Stimulated activated naive CD8-positive, alpha-beta T cell treated with anti-CD3 and anti-CD28 coated beads, Interleukin-15, amount 100 ng/mL, for 72 hours (primary cell): ENCODE results near the gene PSMC3IP.

Source experiments
- ATAC-seq: fragments of 150-1000 bp; cut with Tn5 transposase; 2 replicates; pipeline ENCODE4 v1.10.0; 2021; ENCODE audit warnings: mild to moderate bottlenecking, moderate library complexity
- DNase-seq, 2 donors: peaks; one replicate each; pipeline ENCODE4 v3.0.0; 2021 to 2022
- H3K27ac Mint-ChIP-seq, 2 donors: one replicate each; pipeline ENCODE4 v1.8.0; 2022; ENCODE audit warnings: mild to moderate bottlenecking in 2 of 2, mixed read lengths in 2 of 2, moderate library complexity in 2 of 2
- H3K27me3 Mint-ChIP-seq: one replicate; pipeline ENCODE4 v1.8.0; 2022; ENCODE audit warnings: mixed read lengths
- H3K4me1 Mint-ChIP-seq: one replicate; pipeline ENCODE4 v1.8.0; 2022; ENCODE audit warnings: mild to moderate bottlenecking, mixed read lengths
- H3K4me3 Mint-ChIP-seq, 2 donors: one replicate each; pipeline ENCODE4 v1.8.0; 2022; ENCODE audit warnings: mild to moderate bottlenecking in 2 of 2, mixed read lengths in 2 of 2, moderate library complexity in 1 of 2
- H3K9me3 Mint-ChIP-seq, 2 donors: one replicate each; pipeline ENCODE4 v1.8.0; 2022; ENCODE audit warnings: mixed read lengths in 2 of 2

PSMC3IP gene

GRCh38 chr17:42525221-42525620 lies 52.3 kb downstream of the PSMC3IP start:
- Mint-ChIP-seq H3K4me3 (no peak overlapping the region), H3K27ac (no peak overlapping the region), H3K9me3 (no peaks in the 10 kb centered on the region), H3K27me3 (peaks cover 17% of the 10 kb centered on the region), H3K4me1 (peaks cover 38% of the 10 kb centered on the region)
- DNase-seq (no peak), ATAC-seq (no peak)

DNA sequence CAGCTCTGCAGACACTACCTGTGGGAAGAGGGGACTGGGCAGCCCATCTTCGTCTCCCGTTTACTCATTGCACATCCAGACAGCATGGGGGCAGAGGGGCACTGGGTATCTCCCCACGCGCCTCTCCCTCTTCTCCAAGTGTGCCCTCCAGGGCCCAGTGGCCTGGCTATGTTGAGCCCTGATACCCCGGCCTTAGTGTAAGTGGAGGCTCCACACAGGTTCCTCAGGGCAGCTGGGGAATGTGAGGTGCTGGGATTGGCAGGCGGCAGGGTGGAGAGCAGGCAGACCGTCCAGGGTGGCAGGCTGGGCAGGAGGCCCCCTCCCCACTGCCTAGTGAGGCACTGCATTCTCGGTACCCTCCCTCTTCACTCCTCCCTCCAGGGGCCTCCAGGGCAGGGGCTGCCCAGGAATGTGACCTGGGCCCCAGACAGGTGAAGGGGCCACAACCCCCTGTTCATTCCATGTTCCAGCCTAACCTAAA lies 54.7 kb downstream of the PSMC3IP start:
- Mint-ChIP-seq H3K9me3 (no peaks in the 10 kb centered on the region), H3K4me1 (peaks cover 16% of the 10 kb centered on the region), H3K4me3 (no peak overlapping the region), H3K27me3 (peaks cover 19% of the 10 kb centered on the region), H3K27ac (peak overlapping the region in 1 of 2 donors; percentile 49)
- DNase-seq: no peak
- ATAC-seq: no peak
